ELF-1 (cell line): ENCODE results near the gene RHD.
"Not testable (repeated sequence)": the region's sequence is repeated elsewhere in the genome, so short reads cannot be mapped to it uniquely, and the experiment has no call there.

Experiments
- DNase-seq: peaks from one replicate; pipeline ENCODE4 v3.0.0-alpha.2; 2016; ENCODE audit warnings: low read depth, low spot score

Gene RHD

DNA sequence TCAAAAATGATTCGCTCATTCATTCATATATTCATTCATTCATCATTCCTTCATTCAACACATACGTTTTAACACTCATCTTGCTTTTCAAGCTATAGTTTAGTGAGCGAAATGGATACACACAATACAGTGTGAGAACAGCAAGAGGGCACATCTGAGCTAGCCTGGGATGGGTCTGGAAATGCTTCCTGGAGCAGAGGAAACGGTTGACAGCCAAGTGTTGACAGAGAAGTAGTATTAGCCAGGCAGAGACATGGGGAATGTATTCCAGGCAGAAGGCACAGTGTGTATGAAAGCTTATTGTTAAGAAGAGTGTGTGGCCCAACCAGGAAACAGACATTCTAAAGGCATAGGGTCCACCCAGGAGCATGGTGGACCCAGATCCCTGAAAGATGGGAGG lies 32.6 kb downstream of the RHD start:
- DNase-seq, result not testable (repeated sequence)

DNA sequence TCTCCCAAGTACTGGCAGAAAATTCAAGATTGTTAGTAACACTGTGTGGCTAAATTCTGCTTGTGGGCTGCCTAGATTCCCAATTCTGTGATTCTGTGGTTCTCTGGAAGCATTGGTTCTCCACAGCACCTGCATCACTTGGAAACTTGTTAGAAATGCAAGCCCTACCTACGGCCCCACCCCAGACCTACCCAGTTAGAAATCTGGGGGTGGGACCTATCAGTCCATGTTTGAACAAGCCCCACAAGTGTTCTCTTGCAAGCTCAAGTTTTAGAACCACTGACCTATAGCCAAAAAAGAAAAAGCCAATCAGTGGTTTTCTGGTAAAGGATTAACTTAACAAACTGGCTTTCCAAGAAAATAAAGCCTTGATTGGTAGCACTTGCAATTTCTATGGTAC lies 35.9 kb downstream of the RHD start:
- not testable (repeated sequence) for DNase-seq

GRCh38 chr1:25309085-25309484 lies 36.8 kb downstream of the RHD start:
- not testable (repeated sequence) for DNase-seq

- not testable (repeated sequence) for DNase-seq
Observed at GRCh38 chr1:25309486-25309885, 37.2 kb downstream of the RHD start.

DNA sequence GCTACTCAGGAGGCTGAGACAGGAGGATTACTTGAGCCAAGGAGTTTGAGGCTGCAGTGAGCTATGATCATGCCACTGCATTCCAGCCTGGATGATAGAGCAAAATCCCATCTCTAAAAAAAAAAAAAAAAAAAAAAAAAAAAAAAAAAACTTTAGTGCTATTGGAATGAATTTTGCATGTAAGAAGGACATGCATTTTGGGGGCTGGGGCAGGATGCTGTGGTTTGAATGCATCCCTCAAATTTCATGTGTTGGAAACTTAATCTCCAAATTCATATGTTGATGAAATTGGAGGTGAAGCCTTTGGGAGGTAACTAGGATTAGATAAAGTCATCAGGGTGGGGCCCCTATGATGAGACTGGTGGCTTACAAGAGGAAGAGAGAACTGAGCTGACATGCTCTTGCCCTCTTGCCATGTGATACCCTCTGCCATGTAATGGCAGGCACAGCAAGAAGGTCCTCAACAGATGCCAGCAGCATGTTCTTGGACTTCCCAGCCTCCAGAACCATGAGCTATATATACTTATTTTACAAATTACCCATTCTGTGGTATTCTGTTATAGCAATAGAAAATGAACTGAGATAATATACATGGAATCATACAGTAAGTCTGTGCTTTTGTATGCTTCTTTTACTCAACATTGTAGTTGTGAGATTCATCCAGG lies 40.6 kb downstream of the RHD start:
- not testable (repeated sequence) for DNase-seq

DNA sequence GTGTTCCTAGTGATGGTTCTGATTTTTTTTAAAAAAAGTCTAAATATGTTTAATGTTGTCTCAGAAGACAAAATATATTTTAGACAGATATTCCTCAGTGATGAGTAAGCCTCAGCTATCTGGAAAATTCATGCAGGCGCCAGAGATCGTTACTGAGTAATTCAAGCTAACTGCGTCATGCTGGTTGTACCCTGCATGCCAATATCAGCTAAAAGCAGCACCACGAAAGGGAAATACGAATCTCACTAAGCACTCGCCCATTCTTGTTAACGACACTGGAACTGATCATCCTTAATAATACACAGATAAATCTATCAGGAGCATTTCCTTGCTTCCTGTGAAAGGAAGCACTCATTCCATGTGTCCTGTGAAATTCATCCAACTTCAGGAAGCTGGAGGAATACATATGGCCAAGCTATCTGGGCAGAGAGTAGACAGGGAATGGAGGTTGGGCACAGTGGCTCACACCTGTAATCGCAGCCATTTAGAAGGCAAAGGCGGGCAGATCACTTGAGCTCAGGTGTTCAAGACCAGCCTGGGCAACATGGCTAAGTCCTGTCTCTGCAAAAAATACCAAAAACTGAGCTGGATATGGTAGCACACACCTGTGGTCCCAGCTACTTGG lies 48.1 kb downstream of the RHD start:
- not testable (repeated sequence) for DNase-seq

DNA sequence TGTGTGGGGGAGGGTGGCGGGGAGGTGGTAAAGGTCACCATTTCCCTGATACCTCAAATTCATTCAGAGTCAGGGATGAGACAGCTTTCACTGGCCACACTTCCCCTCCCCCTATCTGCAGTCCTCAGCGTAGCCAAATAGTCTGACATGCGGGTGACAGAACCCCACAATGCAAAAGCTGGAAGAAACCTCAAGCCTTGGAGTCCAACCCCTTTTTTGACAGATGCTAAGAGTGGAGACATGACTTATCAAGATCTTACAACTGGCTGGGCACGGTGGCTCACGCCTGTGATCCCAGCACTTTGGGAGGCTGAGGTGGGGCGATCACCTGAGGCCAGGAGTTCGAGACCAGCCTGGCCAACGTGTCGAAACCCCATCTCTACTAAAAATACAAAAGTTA lies 49.8 kb downstream of the RHD start:
- DNase-seq, result not testable (repeated sequence)

- DNase-seq, result not testable (repeated sequence)
Observed at GRCh38 chr1:25324407-25324806, 52.1 kb downstream of the RHD start.

GRCh38 chr1:25327864-25328790 lies 55.8 kb downstream of the RHD start:
- not testable (repeated sequence) for DNase-seq

DNA sequence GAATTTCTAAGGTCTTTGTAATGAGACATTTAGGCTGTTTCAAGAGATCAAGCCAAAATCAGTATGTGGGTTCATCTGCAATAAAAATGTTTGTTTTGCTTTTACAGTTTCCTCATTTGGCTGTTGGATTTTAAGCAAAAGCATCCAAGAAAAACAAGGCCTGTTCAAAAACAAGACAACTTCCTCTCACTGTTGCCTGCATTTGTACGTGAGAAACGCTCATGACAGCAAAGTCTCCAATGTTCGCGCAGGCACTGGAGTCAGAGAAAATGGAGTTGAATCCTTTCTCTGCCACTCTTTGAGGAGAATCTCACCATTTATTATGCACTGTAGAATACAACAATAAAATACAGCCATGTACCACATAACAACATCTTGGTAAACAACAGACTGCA lies 56.5 kb downstream of the RHD start:
- DNase-seq, result not testable (repeated sequence)

- not testable (repeated sequence) for DNase-seq
Observed at GRCh38 chr1:25329336-25329735, 57.0 kb downstream of the RHD start.

DNA sequence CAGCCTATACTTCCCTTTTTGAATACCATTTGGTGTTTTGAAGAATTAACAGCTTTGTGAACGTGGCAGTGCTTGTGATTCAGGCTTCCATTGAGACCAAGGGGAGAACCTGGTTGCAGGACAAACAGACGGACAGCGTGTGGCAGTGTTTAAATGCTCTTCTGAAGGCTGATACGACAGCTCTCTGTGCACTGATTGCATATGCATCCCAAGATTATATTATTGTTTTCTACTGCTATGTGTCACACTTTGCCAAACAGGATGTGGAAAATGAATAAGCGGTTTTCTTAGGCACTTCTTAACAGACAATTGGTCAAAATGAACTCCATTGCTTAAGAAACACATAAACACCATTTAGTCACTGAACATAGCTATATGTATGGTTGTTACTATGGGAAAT lies 57.6 kb downstream of the RHD start:
- DNase-seq, result not testable (repeated sequence)

GRCh38 chr1:25336922-25337354 lies 64.6 kb downstream of the RHD start:
- peak; percentile 36 for DNase-seq

- peak; percentile 44 for DNase-seq
Observed at GRCh38 chr1:25337483-25338187, 65.3 kb downstream of the RHD start.

- DNase-seq, result peak; percentile 98
Observed at GRCh38 chr1:25338188-25338981, 66.1 kb downstream of the RHD start, which contains the start of gene TMEM50A. TMEM50A (plus strand) TSS chr1:25338334; CDS start chr1:25340487, 2,153 bp downstream.

- no peak for DNase-seq
Observed at GRCh38 chr1:25338986-25339385, 66.7 kb downstream of the RHD start.

DNA sequence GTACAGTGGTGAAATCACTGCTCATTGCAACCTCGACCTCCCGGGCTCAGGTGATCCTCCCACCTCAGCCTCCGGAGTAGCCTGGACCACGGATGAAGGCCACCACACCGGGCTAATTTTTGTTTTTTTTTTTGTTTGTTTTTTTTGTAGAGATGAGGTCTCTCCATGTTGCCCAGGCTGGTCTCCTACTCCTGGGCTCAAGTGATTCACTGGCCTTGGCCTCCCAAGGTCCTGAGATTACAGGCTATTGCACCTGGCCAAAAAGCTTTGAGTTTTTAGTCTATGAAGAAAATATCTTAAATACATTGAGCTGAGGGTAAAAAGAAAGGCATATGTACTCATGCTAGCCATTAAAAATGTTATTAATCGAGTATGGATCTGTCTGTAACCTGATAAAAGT lies 69.4 kb downstream of the RHD start:
- no peak for DNase-seq

DNA sequence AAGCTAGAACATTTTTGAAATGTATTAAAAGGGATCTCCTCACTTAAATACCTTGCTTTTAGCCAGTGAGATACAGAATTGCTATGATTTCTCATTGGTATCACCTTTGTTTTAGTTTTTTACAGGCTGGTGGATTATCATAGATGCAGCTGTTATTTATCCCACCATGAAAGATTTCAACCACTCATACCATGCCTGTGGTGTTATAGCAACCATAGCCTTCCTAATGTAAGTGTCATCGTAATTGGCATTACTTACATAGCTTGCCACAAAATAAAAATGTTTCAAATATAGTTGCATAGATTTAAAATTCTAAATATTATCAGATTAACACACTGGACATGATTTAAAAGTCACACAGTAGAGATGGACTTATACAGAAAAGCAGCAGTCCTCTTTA lies 70.5 kb downstream of the RHD start:
- no peak for DNase-seq

GRCh38 chr1:25343872-25344271 lies 71.6 kb downstream of the RHD start:
- no peak for DNase-seq

DNA sequence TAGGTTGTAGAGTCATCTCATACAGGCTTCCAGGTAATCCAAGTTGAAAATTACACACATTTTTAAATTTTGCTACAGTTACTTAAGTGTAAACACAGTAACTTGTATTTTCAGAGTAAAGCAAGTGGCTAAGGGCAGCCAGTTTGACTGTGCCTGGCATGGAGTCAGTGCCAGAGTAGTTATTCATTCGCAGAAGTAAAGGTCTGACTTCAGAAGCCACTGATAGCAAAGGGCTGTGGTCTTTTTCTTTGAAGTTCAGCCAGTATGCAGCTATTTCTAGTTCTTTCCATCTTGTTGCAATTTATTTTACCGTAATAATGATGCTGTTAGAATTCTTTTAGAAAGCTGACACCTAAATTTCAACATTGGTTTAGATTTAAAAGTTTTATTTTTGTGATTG lies 75.2 kb downstream of the RHD start:
- no peak for DNase-seq

DNA sequence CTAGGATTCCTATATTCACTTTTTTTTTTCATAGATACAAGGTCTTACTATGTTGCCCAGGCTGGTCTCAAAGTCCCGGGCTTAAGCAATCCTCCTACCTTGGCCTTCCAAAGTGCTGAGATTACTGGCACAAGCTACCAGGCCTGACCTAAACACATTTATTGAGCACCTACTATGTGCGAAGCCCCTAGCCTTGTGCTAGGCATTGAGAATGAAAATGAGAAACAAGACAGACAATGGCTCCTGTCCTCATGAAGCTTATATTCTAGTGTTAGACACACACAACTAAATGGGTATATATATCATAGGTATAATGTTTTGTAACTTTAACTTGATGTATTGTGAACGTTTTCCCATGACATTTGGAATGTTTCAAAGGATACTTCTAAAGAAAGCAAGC lies 77.3 kb downstream of the RHD start:
- DNase-seq, result no peak
